ENCODE results near the gene FAM81A.
"Not testable (repeated sequence)": the region's sequence is repeated elsewhere in the genome, so short reads cannot be mapped to it uniquely, and the experiment has no call there.

The FAM81A gene

DNA sequence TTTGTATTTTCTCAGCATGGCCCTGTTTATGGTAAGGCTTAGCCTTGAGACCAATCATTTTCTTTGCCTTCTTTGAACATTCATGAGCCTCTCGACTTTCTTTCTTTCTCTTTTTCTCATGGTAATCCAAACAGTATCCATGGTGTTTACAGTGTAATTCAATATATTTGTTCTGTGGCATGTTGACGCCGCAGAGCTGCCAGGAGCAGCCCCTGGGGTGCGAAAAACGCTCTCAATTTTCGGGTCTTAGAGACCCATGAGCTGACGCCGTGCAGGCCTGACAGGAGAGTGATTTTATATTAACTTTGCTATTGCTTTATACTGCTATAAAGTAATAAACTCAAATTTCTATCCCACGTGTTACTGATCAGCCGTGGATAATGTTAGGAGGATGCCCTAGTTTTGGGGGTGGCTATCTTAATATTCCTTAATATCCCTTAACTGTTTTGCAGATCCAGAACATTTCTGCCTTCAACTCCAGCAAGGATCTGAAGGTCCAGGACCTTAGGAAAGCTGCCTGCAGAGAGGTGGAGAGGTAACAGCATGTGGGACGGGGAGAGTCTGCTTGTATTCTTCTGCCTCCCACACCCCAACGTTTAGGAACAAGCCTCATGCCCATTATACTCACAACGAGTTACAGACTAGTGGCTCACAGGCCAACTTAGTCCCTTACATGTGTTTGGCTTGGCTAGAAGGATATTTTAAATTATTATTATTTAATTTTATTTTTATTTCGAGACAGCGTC is 36.0 kb upstream of the FAM81A start:
- peaks cover 17% of the 10 kb centered on the region for H3K27me3 ChIP-seq (ENCODE audit: control insufficient read depth, insufficient read depth, low read length)
- H3K36me3 ChIP-seq (ENCODE audit: control insufficient read depth, low read depth, low read length) = no peaks in the 10 kb centered on the region
- no peaks in the 10 kb centered on the region for H3K9me3 ChIP-seq (ENCODE audit: control insufficient read depth, low read depth, low read length)
- H3K4me1 ChIP-seq (ENCODE audit: control insufficient read depth, low read depth, low read length) = peaks cover 11% of the 10 kb centered on the region
- no peak overlapping the region for H3K9ac ChIP-seq (ENCODE audit: low read length)
- H3K27ac ChIP-seq (ENCODE audit: low read length) = no peak overlapping the region
- H3K4me3 ChIP-seq (ENCODE audit: low read length) = peak overlapping the region; percentile 16

DNA sequence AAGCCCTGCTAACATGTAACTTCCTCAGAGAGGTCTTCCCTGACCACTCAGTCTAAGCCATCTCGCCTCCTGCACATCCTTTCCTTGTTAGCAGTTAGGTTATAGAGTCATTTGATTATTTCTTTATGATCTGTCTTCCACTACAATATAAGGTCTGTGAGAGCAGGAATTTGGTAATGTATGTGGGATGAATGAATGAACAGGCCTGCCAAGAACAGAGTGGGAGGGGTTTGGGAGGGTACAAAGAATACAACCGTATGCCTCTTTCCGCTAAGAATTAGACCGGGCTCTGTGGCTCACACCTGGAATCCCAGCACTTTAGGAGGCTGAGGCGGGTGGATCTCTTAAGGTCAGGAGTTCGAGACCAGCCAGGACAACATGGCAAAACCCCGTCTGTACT is 32.9 kb upstream of the FAM81A start:
- H3K27ac ChIP-seq (ENCODE audit: low read length) = no peak overlapping the region
- no peak overlapping the region for H3K4me3 ChIP-seq (ENCODE audit: low read length)
- H3K27me3 ChIP-seq (ENCODE audit: control insufficient read depth, insufficient read depth, low read length) = peaks cover 6% of the 10 kb centered on the region
- H3K4me1 ChIP-seq (ENCODE audit: control insufficient read depth, low read depth, low read length) = peaks cover 11% of the 10 kb centered on the region
- H3K36me3 ChIP-seq (ENCODE audit: control insufficient read depth, low read depth, low read length) = no peaks in the 10 kb centered on the region
- H3K9me3 ChIP-seq (ENCODE audit: control insufficient read depth, low read depth, low read length) = no peaks in the 10 kb centered on the region
- H3K9ac ChIP-seq (ENCODE audit: low read length) = no peak overlapping the region

DNA sequence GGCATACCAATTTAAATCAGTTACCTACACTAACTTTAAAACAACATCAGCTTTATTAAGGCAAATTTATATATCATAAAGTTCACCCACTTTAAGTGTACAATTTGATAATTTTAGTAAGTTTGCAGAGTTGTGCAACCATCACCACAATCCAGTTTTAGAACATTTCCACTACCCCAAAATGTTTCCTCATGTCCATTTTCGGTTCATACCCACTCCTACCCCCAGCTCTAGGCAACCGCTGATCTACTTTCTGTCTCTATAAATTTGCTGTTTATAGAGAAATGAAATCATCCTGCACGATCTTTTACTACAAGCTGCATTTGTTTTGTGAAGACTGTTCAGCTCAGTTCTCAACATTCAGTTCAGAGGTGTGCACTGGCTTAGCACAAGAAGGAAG is 31.5 kb upstream of the FAM81A start:
- Histone ChIP-seq H3K9me3 (ENCODE audit: control insufficient read depth, low read depth, low read length) (no peaks in the 10 kb centered on the region), H3K27me3 (ENCODE audit: control insufficient read depth, insufficient read depth, low read length) (no peaks in the 10 kb centered on the region), H3K27ac (ENCODE audit: low read length) (no peak overlapping the region), H3K4me3 (ENCODE audit: low read length) (no peak overlapping the region), H3K36me3 (ENCODE audit: control insufficient read depth, low read depth, low read length) (no peaks in the 10 kb centered on the region), H3K4me1 (ENCODE audit: control insufficient read depth, low read depth, low read length) (peaks cover 7% of the 10 kb centered on the region), H3K9ac (ENCODE audit: low read length) (no peak overlapping the region)

DNA sequence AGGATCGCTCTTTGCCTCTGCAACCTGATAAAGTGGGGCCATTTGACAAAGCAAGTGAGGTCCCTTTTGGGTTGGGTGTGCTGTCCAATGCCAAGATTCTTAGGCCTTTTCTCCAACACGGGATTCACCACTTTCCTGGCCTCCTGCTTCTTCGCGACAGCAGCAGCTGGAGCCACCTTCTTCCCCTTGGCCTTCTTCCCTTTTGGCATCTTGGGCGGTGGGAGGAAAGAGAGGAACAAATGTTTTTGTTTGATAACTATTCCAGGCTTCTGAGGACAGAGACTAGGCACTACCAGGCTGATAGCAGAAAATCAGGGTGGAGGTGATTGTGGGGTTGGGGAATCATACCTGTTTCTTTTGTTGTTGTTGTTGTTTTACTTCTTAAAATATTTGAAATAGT is 30.0 kb upstream of the FAM81A start:
- Histone ChIP-seq H3K9me3 (ENCODE audit: control insufficient read depth, low read depth, low read length) (no peaks in the 10 kb centered on the region), H3K36me3 (ENCODE audit: control insufficient read depth, low read depth, low read length) (no peaks in the 10 kb centered on the region), H3K4me3 (ENCODE audit: low read length) (no peak overlapping the region), H3K27ac (ENCODE audit: low read length) (no peak overlapping the region), H3K27me3 (ENCODE audit: control insufficient read depth, insufficient read depth, low read length) (no peaks in the 10 kb centered on the region), H3K9ac (ENCODE audit: low read length) (no peak overlapping the region), H3K4me1 (ENCODE audit: control insufficient read depth, low read depth, low read length) (no peaks in the 10 kb centered on the region)

DNA sequence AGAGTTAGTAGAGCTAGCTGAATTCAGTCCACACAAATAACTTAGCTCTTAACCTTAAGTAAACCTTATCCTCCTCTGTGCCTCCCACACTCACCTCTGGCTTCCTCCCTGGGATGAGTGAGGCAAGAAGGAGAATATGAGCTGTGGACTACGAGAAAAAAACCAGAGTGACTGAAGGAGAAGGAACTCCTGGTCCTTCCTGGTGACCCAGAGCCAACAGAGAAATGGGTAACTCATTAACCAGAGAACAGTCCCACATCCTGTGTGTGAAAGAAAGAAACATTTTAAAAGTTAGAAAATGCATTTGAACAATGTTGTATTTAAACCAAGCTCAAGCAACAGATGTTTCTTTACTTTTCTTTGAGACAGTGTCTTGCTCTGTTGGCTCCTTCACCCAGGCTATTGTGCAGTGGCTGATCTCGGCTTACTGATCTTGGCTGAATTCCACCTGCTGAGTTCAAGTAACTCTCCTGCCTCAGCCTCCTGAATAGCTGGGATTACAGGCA is 27.5 kb upstream of the FAM81A start:
- no peak overlapping the region for H3K27ac ChIP-seq (ENCODE audit: low read length)
- no peaks in the 10 kb centered on the region for H3K9me3 ChIP-seq (ENCODE audit: control insufficient read depth, low read depth, low read length)
- H3K36me3 ChIP-seq (ENCODE audit: control insufficient read depth, low read depth, low read length) = no peaks in the 10 kb centered on the region
- no peaks in the 10 kb centered on the region for H3K4me1 ChIP-seq (ENCODE audit: control insufficient read depth, low read depth, low read length)
- H3K4me3 ChIP-seq (ENCODE audit: low read length) = no peak overlapping the region
- H3K27me3 ChIP-seq (ENCODE audit: control insufficient read depth, insufficient read depth, low read length) = no peaks in the 10 kb centered on the region
- no peak overlapping the region for H3K9ac ChIP-seq (ENCODE audit: low read length)

DNA sequence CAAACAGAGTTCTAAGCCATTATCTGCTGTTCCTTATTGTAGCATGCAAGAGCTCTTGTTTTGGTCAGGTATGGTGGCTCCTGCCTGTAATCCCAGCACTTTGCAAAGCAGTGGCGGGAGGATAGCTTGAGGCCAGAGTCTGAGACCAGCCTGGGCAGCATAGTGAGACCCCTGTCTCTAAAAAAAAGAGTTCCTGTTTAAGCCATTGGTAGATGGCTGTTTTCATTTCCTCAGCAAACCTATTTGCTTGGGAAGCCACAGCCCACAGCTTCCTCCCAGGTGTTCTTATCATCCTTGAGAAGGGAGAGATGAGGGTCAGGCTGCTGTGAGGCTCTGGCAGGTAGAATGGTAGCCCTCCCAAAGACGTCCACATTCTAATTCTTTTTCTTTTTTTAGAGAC is 24.4 kb upstream of the FAM81A start:
- Histone ChIP-seq H3K27ac (ENCODE audit: low read length) (no peak overlapping the region), H3K4me3 (ENCODE audit: low read length) (no peak overlapping the region), H3K4me1 (ENCODE audit: control insufficient read depth, low read depth, low read length) (no peaks in the 10 kb centered on the region), H3K9me3 (ENCODE audit: control insufficient read depth, low read depth, low read length) (no peaks in the 10 kb centered on the region), H3K9ac (ENCODE audit: low read length) (no peak overlapping the region), H3K27me3 (ENCODE audit: control insufficient read depth, insufficient read depth, low read length) (no peaks in the 10 kb centered on the region), H3K36me3 (ENCODE audit: control insufficient read depth, low read depth, low read length) (no peaks in the 10 kb centered on the region)

DNA sequence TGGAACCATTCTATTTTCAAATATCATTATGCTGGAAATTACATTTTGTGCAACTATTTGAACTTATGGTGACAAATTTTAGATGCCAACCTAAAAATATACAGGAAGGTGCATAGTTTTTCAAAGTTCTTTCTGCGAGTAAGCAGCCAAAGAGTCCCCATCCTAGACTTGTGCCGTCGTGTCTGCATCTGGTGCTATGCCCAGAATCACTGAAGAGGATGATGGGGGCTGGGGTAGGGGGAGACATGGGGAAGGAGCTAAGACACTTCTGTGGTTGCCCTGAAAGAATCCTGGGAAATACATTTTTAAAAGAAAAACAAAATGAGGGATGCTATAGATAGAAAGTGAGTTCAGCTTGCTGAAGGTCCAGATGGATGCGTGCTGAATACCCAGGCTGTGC is 21.2 kb upstream of the FAM81A start:
- Histone ChIP-seq H3K36me3 (ENCODE audit: control insufficient read depth, low read depth, low read length) (no peaks in the 10 kb centered on the region), H3K4me1 (ENCODE audit: control insufficient read depth, low read depth, low read length) (peaks cover 3% of the 10 kb centered on the region), H3K4me3 (ENCODE audit: low read length) (no peak overlapping the region), H3K9ac (ENCODE audit: low read length) (no peak overlapping the region), H3K9me3 (ENCODE audit: control insufficient read depth, low read depth, low read length) (no peaks in the 10 kb centered on the region), H3K27ac (ENCODE audit: low read length) (no peak overlapping the region), H3K27me3 (ENCODE audit: control insufficient read depth, insufficient read depth, low read length) (no peaks in the 10 kb centered on the region)

DNA sequence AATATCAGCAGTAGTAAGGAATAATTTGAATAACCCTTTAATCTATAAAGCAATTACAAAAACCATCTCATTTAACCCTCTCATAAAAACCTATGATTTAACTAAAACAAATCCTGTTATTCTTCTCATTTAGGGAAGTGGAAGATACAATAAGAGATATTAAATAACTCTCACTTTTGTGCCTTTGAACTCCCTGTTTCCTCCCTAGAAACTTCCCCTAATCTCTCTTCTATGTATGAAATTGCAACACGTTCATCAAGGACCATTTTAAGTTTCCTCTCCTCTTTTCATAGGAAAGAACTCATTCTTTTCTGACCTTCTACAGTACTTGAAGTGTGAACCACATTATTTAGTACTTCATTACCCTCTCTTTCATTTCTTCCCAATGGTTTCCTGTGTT is 18.8 kb upstream of the FAM81A start:
- peaks cover 3% of the 10 kb centered on the region for H3K4me1 ChIP-seq (ENCODE audit: control insufficient read depth, low read depth, low read length)
- H3K36me3 ChIP-seq (ENCODE audit: control insufficient read depth, low read depth, low read length) = no peaks in the 10 kb centered on the region
- no peaks in the 10 kb centered on the region for H3K27me3 ChIP-seq (ENCODE audit: control insufficient read depth, insufficient read depth, low read length)
- no peaks in the 10 kb centered on the region for H3K9me3 ChIP-seq (ENCODE audit: control insufficient read depth, low read depth, low read length)
- H3K9ac ChIP-seq (ENCODE audit: low read length) = no peak overlapping the region
- H3K27ac ChIP-seq (ENCODE audit: low read length) = no peak overlapping the region
- no peak overlapping the region for H3K4me3 ChIP-seq (ENCODE audit: low read length)

DNA sequence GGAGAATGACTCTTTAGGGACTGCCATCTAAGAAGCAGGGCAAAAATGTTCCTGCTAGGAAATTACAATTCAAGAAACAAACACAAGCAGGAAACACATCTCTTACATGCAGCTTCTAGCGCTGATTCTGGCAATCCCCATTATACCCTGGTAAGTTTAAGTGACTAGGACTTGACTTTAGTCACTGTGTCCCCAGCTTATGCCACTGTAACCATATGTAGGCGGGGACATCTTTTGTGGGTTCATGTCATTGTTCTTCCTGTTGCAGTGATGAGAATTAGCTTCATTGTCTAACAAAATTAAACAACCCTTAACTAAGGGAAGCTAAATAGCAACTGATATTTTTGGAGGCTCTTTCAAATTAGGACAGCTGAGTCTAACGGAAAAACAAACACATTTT is 17.9 kb upstream of the FAM81A start:
- Histone ChIP-seq H3K36me3 (ENCODE audit: control insufficient read depth, low read depth, low read length) (no peaks in the 10 kb centered on the region), H3K4me3 (ENCODE audit: low read length) (no peak overlapping the region), H3K27me3 (ENCODE audit: control insufficient read depth, insufficient read depth, low read length) (no peaks in the 10 kb centered on the region), H3K9me3 (ENCODE audit: control insufficient read depth, low read depth, low read length) (no peaks in the 10 kb centered on the region), H3K27ac (ENCODE audit: low read length) (no peak overlapping the region), H3K9ac (ENCODE audit: low read length) (no peak overlapping the region), H3K4me1 (ENCODE audit: control insufficient read depth, low read depth, low read length) (peaks cover 3% of the 10 kb centered on the region)

DNA sequence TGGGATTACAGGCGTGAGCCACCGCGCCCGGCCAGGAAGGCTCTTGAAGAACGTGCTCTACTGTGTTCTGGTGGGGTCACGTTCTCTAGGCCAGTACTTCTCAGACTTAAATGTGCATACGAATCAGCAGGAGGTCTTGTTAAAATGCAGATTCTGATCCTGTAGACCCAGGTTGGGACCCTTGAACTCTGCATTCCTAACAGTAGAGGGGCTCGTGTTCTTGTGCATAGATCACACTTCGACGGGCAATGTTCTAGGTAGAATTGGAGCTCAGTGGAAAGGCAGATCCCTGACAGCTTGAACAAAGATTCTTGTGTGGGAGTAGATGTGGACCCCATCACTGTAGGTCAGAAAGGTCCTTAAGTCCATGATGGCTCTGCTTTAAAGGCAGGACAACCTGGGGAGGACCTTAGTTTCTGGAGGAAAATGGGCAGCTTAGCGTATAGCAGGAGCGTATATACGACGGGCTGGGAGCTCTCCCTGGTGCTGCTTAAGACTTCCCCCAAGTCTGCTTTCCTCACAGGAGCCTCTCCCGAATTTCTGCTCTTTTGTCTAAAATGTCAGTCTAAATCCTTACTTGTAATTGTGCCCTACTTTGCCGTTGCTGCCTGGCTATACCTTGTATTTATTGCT is 16.9 kb upstream of the FAM81A start:
- no peak overlapping the region for H3K4me3 ChIP-seq (ENCODE audit: low read length)
- H3K36me3 ChIP-seq (ENCODE audit: control insufficient read depth, low read depth, low read length) = no peaks in the 10 kb centered on the region
- H3K9ac ChIP-seq (ENCODE audit: low read length) = no peak overlapping the region
- H3K27ac ChIP-seq (ENCODE audit: low read length) = no peak overlapping the region
- peaks cover 3% of the 10 kb centered on the region for H3K4me1 ChIP-seq (ENCODE audit: control insufficient read depth, low read depth, low read length)
- H3K27me3 ChIP-seq (ENCODE audit: control insufficient read depth, insufficient read depth, low read length) = no peaks in the 10 kb centered on the region
- no peaks in the 10 kb centered on the region for H3K9me3 ChIP-seq (ENCODE audit: control insufficient read depth, low read depth, low read length)

DNA sequence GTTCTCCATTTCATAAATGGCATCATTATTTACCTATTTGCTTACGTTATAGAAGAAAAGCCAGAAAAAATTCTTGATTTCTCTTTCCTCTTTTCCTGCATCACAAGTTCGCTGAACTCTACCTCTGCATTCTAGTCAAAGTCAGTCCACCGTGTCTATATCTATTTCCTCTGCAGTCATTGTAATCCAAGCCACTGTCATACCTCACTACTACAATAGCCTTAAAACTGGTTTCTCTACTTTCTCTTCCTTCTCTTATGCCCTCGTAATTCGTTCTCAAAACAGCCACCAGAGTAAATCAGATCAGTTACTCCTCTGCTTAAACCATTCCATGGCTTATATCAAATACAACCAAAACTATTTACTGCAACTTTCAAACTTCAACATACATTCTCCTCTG is 13.4 kb upstream of the FAM81A start:
- no peaks in the 10 kb centered on the region for H3K27me3 ChIP-seq (ENCODE audit: control insufficient read depth, insufficient read depth, low read length)
- no peaks in the 10 kb centered on the region for H3K36me3 ChIP-seq (ENCODE audit: control insufficient read depth, low read depth, low read length)

DNA sequence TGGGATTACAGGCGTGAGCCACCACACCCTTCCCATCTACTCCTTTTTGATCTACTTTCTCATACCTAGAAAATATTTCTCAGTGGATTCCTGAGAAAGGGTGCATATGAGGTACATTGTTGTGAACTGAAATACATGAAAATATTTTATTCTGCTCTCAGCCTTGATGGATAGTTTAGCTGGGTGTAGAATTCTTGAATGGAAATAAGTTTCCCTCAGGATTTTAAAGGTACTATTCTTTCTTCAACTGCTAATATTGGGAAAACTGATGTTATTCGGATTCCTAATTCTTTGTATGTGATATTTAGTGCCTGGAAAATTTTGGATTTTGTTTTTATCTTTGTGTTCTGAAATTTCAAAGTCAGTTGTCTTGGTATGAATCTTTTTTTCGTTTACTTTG is 9.1 kb upstream of the FAM81A start:
- H3K27me3 ChIP-seq (ENCODE audit: control insufficient read depth, insufficient read depth, low read length); H3K36me3 ChIP-seq (ENCODE audit: control insufficient read depth, low read depth, low read length); H3K4me1 ChIP-seq (ENCODE audit: control insufficient read depth, low read depth, low read length); H3K4me3 ChIP-seq (ENCODE audit: low read length); H3K27ac ChIP-seq (ENCODE audit: low read length); H3K9ac ChIP-seq (ENCODE audit: low read length); H3K9me3 ChIP-seq (ENCODE audit: control insufficient read depth, low read depth, low read length): not testable (repeated sequence)

More for the DNA sequence above, 13.4 kb upstream of the FAM81A start:
- Histone ChIP-seq H3K9me3 (ENCODE audit: control insufficient read depth, low read depth, low read length) (no peaks in the 10 kb centered on the region), H3K9ac (ENCODE audit: low read length) (no peak overlapping the region), H3K4me3 (ENCODE audit: low read length) (no peak overlapping the region), H3K4me1 (ENCODE audit: control insufficient read depth, low read depth, low read length) (peaks cover 3% of the 10 kb centered on the region), H3K27ac (ENCODE audit: low read length) (no peak overlapping the region)
